ENCODE results near the gene NOTCH1.

DNA sequence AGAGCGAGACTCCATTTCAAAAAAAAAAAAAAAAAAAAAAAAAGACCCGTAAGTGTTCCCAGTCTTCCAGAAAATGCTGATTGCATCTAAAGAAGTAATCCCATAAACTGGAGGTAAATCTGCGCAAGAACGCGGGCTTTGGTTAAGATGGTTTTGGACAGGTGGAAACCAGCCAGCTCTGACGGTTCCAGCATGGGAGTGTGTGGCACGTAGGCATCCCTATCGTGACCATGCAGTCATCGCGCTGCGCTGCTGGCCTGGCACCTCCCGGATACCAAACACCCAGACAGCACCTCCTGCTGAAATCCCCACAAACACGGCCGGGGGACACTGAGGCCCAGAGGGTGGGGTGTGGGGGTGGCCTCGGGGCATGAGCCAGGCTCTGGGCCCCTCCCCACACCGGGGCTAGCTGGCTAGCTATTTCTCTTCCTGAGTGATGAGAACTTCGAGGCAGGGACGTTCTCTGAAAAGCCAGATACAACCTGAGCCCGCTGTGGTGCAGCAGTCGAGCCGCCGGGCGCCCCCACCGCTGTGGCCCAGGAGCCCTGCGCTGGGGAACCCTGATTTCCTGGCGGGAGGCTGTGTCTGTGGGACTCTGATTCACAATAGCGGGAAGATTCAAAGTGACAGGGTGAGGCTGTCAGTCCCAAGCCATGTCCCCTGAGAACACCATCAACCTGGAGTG is 32.2 kb upstream of the NOTCH1 start:
- TF ChIP-seq CTCF (conservative IDR thresholded peaks at IDR 0.05; ENCODE audit: low read depth, low read length) (no peak), EZH2 (IDR thresholded peaks at IDR 0.05; ENCODE audit: borderline replicate concordance, low read depth, low read length, poor library complexity, severe bottlenecking) (no peak)

All from A673 (cell line).